ENCODE results near the gene CEP68.
A peak's percentile ranks its signal among the peaks of the same experiment; 100 is the strongest.

CEP68 gene

GRCh38 chr2:65056215-65057053 lies at the start of gene CEP68:
Gene CEP68 (plus strand): TSS chr2:65056416. CDS start chr2:65069445, 13,029 bp downstream.
- no peak for TF ChIP-seq CTCF (IDR thresholded peaks at IDR 0.05)
- TF ChIP-seq ZFX (IDR thresholded peaks at IDR 0.05; ENCODE audit: borderline replicate concordance), result no peak
- H3K27ac ChIP-seq, result peak within 1 kb of the TSS; percentile 25; the same call in 1 of the 2 replicates

- no peak overlapping the region for H3K27ac ChIP-seq
- TF ChIP-seq CTCF (IDR thresholded peaks at IDR 0.05) (no peak), ZFX (IDR thresholded peaks at IDR 0.05; ENCODE audit: borderline replicate concordance) (no peak)
Observed at GRCh38 chr2:65013776-65014175, 42.4 kb upstream of the CEP68 start.

- TF ChIP-seq CTCF (IDR thresholded peaks at IDR 0.05), result no peak
- no peak for TF ChIP-seq ZFX (IDR thresholded peaks at IDR 0.05; ENCODE audit: borderline replicate concordance)
- no peak overlapping the region for H3K27ac ChIP-seq
Observed at GRCh38 chr2:65015731-65016130, 40.5 kb upstream of the CEP68 start.

- no peak overlapping the region for H3K27ac ChIP-seq
- TF ChIP-seq ZFX (IDR thresholded peaks at IDR 0.05; ENCODE audit: borderline replicate concordance), result no peak
- TF ChIP-seq CTCF (IDR thresholded peaks at IDR 0.05), result no peak
Observed at GRCh38 chr2:65016789-65017188, 39.4 kb upstream of the CEP68 start.

GRCh38 chr2:65017335-65017734 lies 38.9 kb upstream of the CEP68 start:
- TF ChIP-seq ZFX (IDR thresholded peaks at IDR 0.05; ENCODE audit: borderline replicate concordance) (no peak), CTCF (IDR thresholded peaks at IDR 0.05) (no peak)
- no peak overlapping the region for H3K27ac ChIP-seq

GRCh38 chr2:65018141-65018582 lies 38.1 kb upstream of the CEP68 start:
- no peak overlapping the region for H3K27ac ChIP-seq
- TF ChIP-seq ZFX (IDR thresholded peaks at IDR 0.05; ENCODE audit: borderline replicate concordance), result no peak
- no peak for TF ChIP-seq CTCF (IDR thresholded peaks at IDR 0.05)

GRCh38 chr2:65019010-65019409 lies 37.2 kb upstream of the CEP68 start:
- TF ChIP-seq ZFX (IDR thresholded peaks at IDR 0.05; ENCODE audit: borderline replicate concordance) (no peak), CTCF (IDR thresholded peaks at IDR 0.05) (no peak)
- H3K27ac ChIP-seq, result no peak overlapping the region
